ENCODE results near the gene KIFBP. TPM values are rescaled to one million over a fixed set of nuclear protein-coding genes. Genes with fewer than 3 reads are reported as not detected.

The KIFBP gene
- total and polyA plus RNA-seq, 9 of the 15 experiments (the other 6 are each of a cell fraction or from before 2014, with no cell fraction given): 5.6 to 23.2 (median 14.8) TPM

- TF ChIP-seq HINFP (tag; conservative IDR thresholded peaks at IDR 0.05; ENCODE audit: low read depth) (no peak), E2F1 (CRISPR knock-in tag; IDR thresholded peaks at IDR 0.05) (no peak), TCF7L2 (IDR thresholded peaks at IDR 0.05; ENCODE audit: low read depth, low read length) (no peak), POU5F1 (IDR thresholded peaks at IDR 0.05; ENCODE audit: borderline replicate concordance, low read depth, low read length, partially characterized antibody) (no peak), GTF2E2 (tag; IDR thresholded peaks at IDR 0.05) (no peak), SNRNP70 (optimal IDR thresholded peaks at IDR 0.05; ENCODE audit: low read depth, low read length) (no peak), ZBTB12 (CRISPR knock-in tag; IDR thresholded peaks at IDR 0.05) (no peak), ZSCAN32 (CRISPR knock-in tag; IDR thresholded peaks at IDR 0.05) (no peak), BRD9 (IDR thresholded peaks at IDR 0.05; ENCODE audit: low read depth, partially characterized antibody) (no peak), MXD1 (CRISPR knock-in tag; IDR thresholded peaks at IDR 0.05; ENCODE audit: borderline replicate concordance, poor library complexity, severe bottlenecking) (no peak), RBBP5 (IDR thresholded peaks at IDR 0.05; ENCODE audit: borderline replicate concordance, insufficient read depth, low read length, poor library complexity, severe bottlenecking) (no peak), BRF2 (IDR thresholded peaks at IDR 0.05; ENCODE audit: borderline replicate concordance, insufficient read depth, insufficient read length) (no peak), ZBED1 (IDR thresholded peaks at IDR 0.05) (no peak), ZNF134 (CRISPR knock-in tag; conservative IDR thresholded peaks at IDR 0.05) (no peak), TFE3 (CRISPR knock-in tag; IDR thresholded peaks at IDR 0.05) (no peak), ZNF398 (CRISPR knock-in tag; IDR thresholded peaks at IDR 0.05) (no peak), SMAD3 (CRISPR knock-in tag; conservative IDR thresholded peaks at IDR 0.05) (no peak)
Measured at GRCh38 chr10:69056129-69056528, 67.5 kb downstream of the KIFBP start (continued).

All from K562 (cell line).